Mesendoderm (in vitro differentiated cells): ENCODE results near the gene MORN3.
A peak's percentile ranks its signal among the peaks of the same experiment; 100 is the strongest.

Experiments used
- DNase-seq: peaks from one replicate; pipeline ENCODE4 v3.0.0; 2013
- H2AK5ac ChIP-seq: 2 replicates; pipeline ENCODE4 v1.6.1; 2013; ENCODE audit warnings: low read length, inconsistent platforms
- H2BK120ac ChIP-seq: 2 replicates; pipeline ENCODE4 v1.6.1; 2013; ENCODE audit warnings: low read depth, mild to moderate bottlenecking, low read length, moderate library complexity, mixed read lengths
- H2BK15ac ChIP-seq: replicated peaks from 2 replicates; pipeline ENCODE4 v1.6.1; 2013; ENCODE audit warnings: low read depth, mild to moderate bottlenecking, moderate library complexity
- H2BK5ac ChIP-seq: 2 replicates; pipeline ENCODE4 v1.6.1; 2013; ENCODE audit warnings: low read length, inconsistent platforms
- H3K18ac ChIP-seq: 2 replicates; pipeline ENCODE4 v1.6.1; 2013; ENCODE audit warnings: mild to moderate bottlenecking, low read length, mixed read lengths
- H3K23ac ChIP-seq: one replicate; pipeline ENCODE4 v1.6.1; 2013; ENCODE audit warnings: low read length
- H3K27ac ChIP-seq: 2 replicates; pipeline ENCODE4 v1.5.1; 2013; ENCODE audit warnings: low read depth, mild to moderate bottlenecking, inconsistent platforms, low read length, moderate library complexity
- H3K27me3 ChIP-seq: 2 replicates; pipeline ENCODE4 v1.6.1; 2013; ENCODE audit warnings: low read length, control low read depth, mild to moderate bottlenecking, inconsistent platforms; ENCODE audit not compliant: insufficient read depth, poor library complexity
- H3K36me3 ChIP-seq: 2 replicates; pipeline ENCODE4 v1.6.1; 2013; ENCODE audit warnings: low read length, inconsistent platforms; ENCODE audit not compliant: control insufficient read depth, insufficient read depth
- H3K4ac ChIP-seq: one replicate; pipeline ENCODE4 v1.6.1; 2013; ENCODE audit warnings: low read depth, mild to moderate bottlenecking, low read length, moderate library complexity
- H3K4me1 ChIP-seq: 2 replicates; pipeline ENCODE4 v1.6.1; 2013; ENCODE audit warnings: low read depth, low read length, inconsistent platforms; ENCODE audit not compliant: control insufficient read depth
- H3K4me2 ChIP-seq: 2 replicates; pipeline ENCODE4 v1.6.1; 2013; ENCODE audit warnings: low read length
- H3K4me3 ChIP-seq: 2 replicates; pipeline ENCODE4 v1.5.1; 2013; ENCODE audit warnings: mild to moderate bottlenecking, low read length
- H3K56ac ChIP-seq: one replicate; pipeline ENCODE4 v1.6.1; 2013; ENCODE audit warnings: low read length
- H3K79me1 ChIP-seq: 2 replicates; pipeline ENCODE4 v1.6.1; 2013; ENCODE audit warnings: low read length, inconsistent platforms
- H3K79me2 ChIP-seq: 2 replicates; pipeline ENCODE4 v1.6.1; 2013; ENCODE audit warnings: mild to moderate bottlenecking, low read length; ENCODE audit not compliant: control insufficient read depth, insufficient read depth
- H3K9ac ChIP-seq: 2 replicates; pipeline ENCODE4 v1.6.1; 2013; ENCODE audit warnings: low read length, inconsistent platforms
- H4K5ac ChIP-seq: one replicate; pipeline ENCODE4 v1.6.1; 2013; ENCODE audit warnings: low read length
- H4K8ac ChIP-seq: one replicate; pipeline ENCODE4 v1.6.1; 2013; ENCODE audit warnings: low read depth, mild to moderate bottlenecking, control low read depth, low read length, moderate library complexity
- WGBS: extraction: QIAGEN DNeasy Blood & Tissue Kit; methylation state at CpG from one replicate; pipeline ENCODE4 v1.1.7; 2013; ENCODE audit warnings: low lambda C conversion rate, missing lambda C conversion rate; ENCODE audit not compliant: insufficient coverage; ENCODE audit errors: extremely low coverage; 5-methylcytosine and 5-hydroxymethylcytosine counted together

MORN3 gene

GRCh38 chr12:121656122-121656521 is 13.3 kb downstream of the MORN3 start:
- no CpG with 5 or more reads among the region's 2 CpGs for WGBS

GRCh38 chr12:121653999-121654398 is 15.5 kb downstream of the MORN3 start:
- Histone ChIP-seq H3K56ac (no peak overlapping the region), H2BK5ac (no peak overlapping the region), H3K27me3 (no peaks in the 10 kb centered on the region), H3K4me3 (no peak overlapping the region), H3K79me2 (no peaks in the 10 kb centered on the region), H2AK5ac (no peak overlapping the region), H3K27ac (no peak overlapping the region), H3K79me1 (no peaks in the 10 kb centered on the region), H3K36me3 (no peaks in the 10 kb centered on the region), H3K18ac (no peak overlapping the region), H4K8ac (no peak overlapping the region), H3K9ac (no peak overlapping the region), H4K5ac (no peak overlapping the region), H3K23ac (no peak overlapping the region), H3K4me1 (peaks cover 2% of the 10 kb centered on the region), H3K4ac (no peak overlapping the region), H3K4me2 (no peak overlapping the region), H2BK120ac (no peak overlapping the region), H2BK15ac (no peak overlapping the region)
- no CpG with 5 or more reads among the region's 18 CpGs for WGBS
- no peak for DNase-seq

More at GRCh38 chr12:121656122-121656521, 13.3 kb downstream of the MORN3 start:
- Histone ChIP-seq H3K27me3 (no peaks in the 10 kb centered on the region), H3K4ac (no peak overlapping the region), H3K79me1 (no peaks in the 10 kb centered on the region), H2BK120ac (no peak overlapping the region), H3K79me2 (no peaks in the 10 kb centered on the region), H3K9ac (no peak overlapping the region), H2BK15ac (no peak overlapping the region), H3K4me1 (peaks cover 4% of the 10 kb centered on the region), H3K18ac (no peak overlapping the region), H4K8ac (no peak overlapping the region), H2AK5ac (no peak overlapping the region), H2BK5ac (no peak overlapping the region), H3K36me3 (no peaks in the 10 kb centered on the region), H4K5ac (no peak overlapping the region), H3K23ac (no peak overlapping the region), H3K27ac (no peak overlapping the region), H3K4me3 (no peak overlapping the region), H3K56ac (no peak overlapping the region), H3K4me2 (no peak overlapping the region)
- no peak for DNase-seq

- Histone ChIP-seq H3K23ac (no peak overlapping the region), H2BK5ac (no peak overlapping the region), H4K8ac (no peak overlapping the region), H2BK120ac (no peak overlapping the region), H3K79me1 (no peaks in the 10 kb centered on the region), H3K27ac (no peak overlapping the region), H2AK5ac (no peak overlapping the region), H3K36me3 (no peaks in the 10 kb centered on the region), H3K79me2 (no peaks in the 10 kb centered on the region), H3K27me3 (no peaks in the 10 kb centered on the region), H4K5ac (no peak overlapping the region), H3K4me1 (no peaks in the 10 kb centered on the region), H3K4ac (no peak overlapping the region), H3K9ac (no peak overlapping the region), H3K18ac (no peak overlapping the region), H3K4me3 (no peak overlapping the region), H3K56ac (no peak overlapping the region), H3K4me2 (no peak overlapping the region), H2BK15ac (no peak overlapping the region)
- DNase-seq = peak; percentile 33
- WGBS = no CpG with 5 or more reads among the region's 16 CpGs
Observed at GRCh38 chr12:121652767-121653497, 16.5 kb downstream of the MORN3 start.

- no peak overlapping the region for H3K27ac ChIP-seq
- WGBS = no CpG with 5 or more reads among the region's 8 CpGs
Observed at GRCh38 chr12:121651320-121651719, 18.1 kb downstream of the MORN3 start.

GRCh38 chr12:121649819-121650353 is 19.6 kb downstream of the MORN3 start:
- no CpG with 5 or more reads among the region's 8 CpGs for WGBS
- Histone ChIP-seq H4K5ac (no peak overlapping the region), H3K18ac (no peak overlapping the region), H3K27me3 (no peaks in the 10 kb centered on the region), H3K79me1 (no peaks in the 10 kb centered on the region), H3K56ac (no peak overlapping the region), H3K23ac (no peak overlapping the region), H3K4ac (no peak overlapping the region), H2BK120ac (no peak overlapping the region), H3K36me3 (no peaks in the 10 kb centered on the region), H3K79me2 (no peaks in the 10 kb centered on the region), H3K4me1 (no peaks in the 10 kb centered on the region), H2BK5ac (no peak overlapping the region), H2AK5ac (no peak overlapping the region), H2BK15ac (no peak overlapping the region), H4K8ac (no peak overlapping the region), H3K9ac (no peak overlapping the region), H3K4me2 (no peak overlapping the region), H3K4me3 (no peak overlapping the region), H3K27ac (no peak overlapping the region)
- DNase-seq = peak; percentile 61

More at GRCh38 chr12:121651320-121651719, 18.1 kb downstream of the MORN3 start:
- H2BK15ac ChIP-seq = no peak overlapping the region
- H3K56ac ChIP-seq = no peak overlapping the region
- no peak overlapping the region for H2AK5ac ChIP-seq
- no peaks in the 10 kb centered on the region for H3K4me1 ChIP-seq
- H3K4ac ChIP-seq = no peak overlapping the region
- H3K36me3 ChIP-seq = no peaks in the 10 kb centered on the region
- H3K18ac ChIP-seq = no peak overlapping the region
- H3K79me2 ChIP-seq = no peaks in the 10 kb centered on the region
- no peak overlapping the region for H3K4me2 ChIP-seq
- DNase-seq = no peak
- H4K8ac ChIP-seq = no peak overlapping the region
- no peak overlapping the region for H2BK120ac ChIP-seq
- no peak overlapping the region for H2BK5ac ChIP-seq
- H3K4me3 ChIP-seq = no peak overlapping the region
- no peak overlapping the region for H3K9ac ChIP-seq
- no peaks in the 10 kb centered on the region for H3K27me3 ChIP-seq
- no peak overlapping the region for H4K5ac ChIP-seq
- H3K23ac ChIP-seq = no peak overlapping the region
- no peaks in the 10 kb centered on the region for H3K79me1 ChIP-seq
